SK-N-MC (cell line): ENCODE results near the gene CIT.

ENCODE experiments used
- EZH2 ChIP-seq: fragments of 200-600 bp; sonication (generic); IDR thresholded peaks from one replicate; pipeline ENCODE4 v1.6.1; 2017; ENCODE audit warnings: antibody characterized with exemption
- FOXP2 ChIP-seq: optimal IDR thresholded peaks from 2 replicates; pipeline ENCODE3; 2011; ENCODE audit warnings: mild to moderate bottlenecking, moderate library complexity; ENCODE audit not compliant: insufficient read depth; ENCODE audit errors: extremely low read length, control extremely low read depth
- POLR2AphosphoS5 ChIP-seq: IDR thresholded peaks from 2 replicates; pipeline ENCODE4 v1.6.1; 2012; ENCODE audit warnings: mild to moderate bottlenecking, low read depth, low read length, borderline replicate concordance

DNA sequence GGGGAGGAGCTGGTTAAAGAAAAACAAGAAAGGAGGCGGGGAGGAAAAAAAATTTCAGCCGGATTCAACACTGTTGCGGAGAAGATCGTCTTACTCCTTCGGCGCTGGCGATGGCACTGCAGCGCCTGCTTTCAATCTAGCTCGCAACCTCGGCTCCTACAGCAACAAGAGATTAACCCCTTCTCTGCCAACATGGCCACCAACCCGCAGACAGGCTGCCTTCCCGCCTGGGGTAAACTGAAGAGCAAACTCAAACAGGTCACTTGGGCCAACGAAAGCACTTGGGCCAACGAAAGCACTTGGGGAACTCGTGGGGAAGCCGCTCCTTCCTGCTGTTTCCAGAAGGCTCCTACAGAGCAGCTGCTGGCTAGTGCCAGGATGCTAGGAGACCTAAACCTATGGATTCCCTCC, 73.7 kb downstream of the CIT start:
- no peak for TF ChIP-seq POLR2AphosphoS5
- TF ChIP-seq EZH2, result no peak
- no peak for TF ChIP-seq FOXP2
